ENCODE measurements around the gene STK24.

DNA sequence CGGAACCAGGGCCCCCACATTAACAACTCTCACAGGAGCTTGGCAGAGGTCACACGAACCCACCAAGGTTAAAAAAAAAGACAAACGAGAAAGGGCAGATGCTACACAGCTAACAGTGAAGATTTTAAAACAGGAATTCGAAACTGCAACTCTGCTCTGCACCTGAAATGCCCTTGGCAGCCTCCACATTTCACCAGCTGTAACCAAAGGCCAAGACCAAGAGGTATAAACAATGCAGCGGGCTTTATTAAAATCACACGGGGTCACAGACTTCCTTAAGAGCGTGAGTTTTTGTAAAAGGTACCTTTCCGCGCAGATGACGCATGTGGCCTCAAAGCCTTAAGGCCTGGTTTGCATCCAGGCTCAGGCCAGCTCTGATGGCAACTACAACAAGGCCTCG is 88.2 kb downstream of the STK24 start:
- TF ChIP-seq, protein P1, sequence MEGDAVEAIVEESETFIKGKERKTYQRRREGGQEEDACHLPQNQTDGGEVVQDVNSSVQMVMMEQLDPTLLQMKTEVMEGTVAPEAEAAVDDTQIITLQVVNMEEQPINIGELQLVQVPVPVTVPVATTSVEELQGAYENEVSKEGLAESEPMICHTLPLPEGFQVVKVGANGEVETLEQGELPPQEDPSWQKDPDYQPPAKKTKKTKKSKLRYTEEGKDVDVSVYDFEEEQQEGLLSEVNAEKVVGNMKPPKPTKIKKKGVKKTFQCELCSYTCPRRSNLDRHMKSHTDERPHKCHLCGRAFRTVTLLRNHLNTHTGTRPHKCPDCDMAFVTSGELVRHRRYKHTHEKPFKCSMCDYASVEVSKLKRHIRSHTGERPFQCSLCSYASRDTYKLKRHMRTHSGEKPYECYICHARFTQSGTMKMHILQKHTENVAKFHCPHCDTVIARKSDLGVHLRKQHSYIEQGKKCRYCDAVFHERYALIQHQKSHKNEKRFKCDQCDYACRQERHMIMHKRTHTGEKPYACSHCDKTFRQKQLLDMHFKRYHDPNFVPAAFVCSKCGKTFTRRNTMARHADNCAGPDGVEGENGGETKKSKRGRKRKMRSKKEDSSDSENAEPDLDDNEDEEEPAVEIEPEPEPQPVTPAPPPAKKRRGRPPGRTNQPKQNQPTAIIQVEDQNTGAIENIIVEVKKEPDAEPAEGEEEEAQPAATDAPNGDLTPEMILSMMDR (conservative IDR thresholded peaks at IDR 0.05; ENCODE audit: low read length) = no peak
- no peak for TF ChIP-seq EZH2phosphoT487 (IDR thresholded peaks at IDR 0.05; ENCODE audit: borderline replicate concordance, low read depth, low read length)

Data from OCI-LY7 (cell line).